Aortic smooth muscle cell (primary cell): ENCODE measurements around the gene SFTPA1. TPM values are rescaled to one million over a fixed set of nuclear protein-coding genes. Genes with fewer than 3 reads are reported as not detected.

ENCODE experiments used
- total RNA-seq: library from RNA; depleted of rRNA; stranded (reverse); fragments of >200 nt; gene quantifications from 2 replicates; pipeline ENCODE4 v1.2.3, GENCODE V29; 2014

SFTPA1 gene
- not detected in 2 replicates for total RNA-seq

DNA sequence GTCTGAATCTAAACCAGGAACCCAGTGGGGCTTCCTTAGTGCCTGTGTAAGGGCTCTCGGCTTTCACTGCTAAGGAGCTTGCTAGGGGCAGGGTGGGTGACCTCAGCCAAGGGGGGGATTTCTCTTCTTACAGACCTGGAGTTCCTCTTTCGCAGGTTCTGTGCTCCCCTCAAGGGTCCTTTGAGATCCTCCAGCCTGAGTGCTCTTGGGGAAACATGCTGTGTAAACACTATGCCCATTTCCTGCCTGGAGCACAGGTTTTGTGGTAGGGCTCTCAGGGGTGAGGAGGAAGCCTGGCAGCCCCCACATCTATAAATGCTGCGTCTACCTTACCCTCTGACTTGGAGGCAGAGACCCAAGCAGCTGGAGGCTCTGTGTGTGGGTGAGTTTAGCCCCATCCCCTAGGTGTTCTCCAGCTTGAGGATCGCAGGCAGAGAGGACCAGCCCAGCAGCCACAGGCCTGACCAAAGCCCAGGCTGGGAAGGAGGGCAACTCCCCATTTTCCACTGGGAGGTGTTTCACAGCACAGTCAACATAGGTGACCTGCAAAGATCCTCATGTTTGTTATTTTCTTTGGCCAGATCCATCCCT, at the start of gene SFTPA1:
SFTPA1 (plus strand) TSS at position 339 of the 591 bp plus-strand sequence. CDS start 887 bp downstream, outside the sequence.

Other genes with a start within 250 kb of the SFTPA1 start
- 26.3 and 29.3 TPM in 2 replicates for gene ZCCHC24, start 165.3 kb upstream of the SFTPA1 start, total RNA-seq
- 0.50 and 0.53 TPM in 2 replicates for gene EIF5AL1, start 98.4 kb upstream of the SFTPA1 start, total RNA-seq
- not detected in 2 replicates for gene SFTPA2, start 50.5 kb upstream of the SFTPA1 start, total RNA-seq
- 0.13 and 0.31 TPM in 2 replicates for gene NUTM2B, start 92.3 kb downstream of the SFTPA1 start, total RNA-seq
- gene NUTM2E, start 215.8 kb downstream of the SFTPA1 start, total RNA-seq: under 0.01 and 0.19 TPM in 2 replicates